Neuron (in vitro differentiated cells): Measurements from ENCODE around the gene ABLIM2.

Source experiments
- H2AFZ ChIP-seq: one replicate; pipeline ENCODE4 v1.6.1; 2013; ENCODE audit warnings: low read depth, mild to moderate bottlenecking, inconsistent platforms, low read length, moderate library complexity
- H3K27me3 ChIP-seq: one replicate; pipeline ENCODE4 v1.6.1; 2013; ENCODE audit warnings: low read length; ENCODE audit not compliant: insufficient read depth
- H3K36me3 ChIP-seq: one replicate; pipeline ENCODE4 v1.6.1; 2013; ENCODE audit warnings: low read length; ENCODE audit not compliant: insufficient read depth
- H3K4me1 ChIP-seq: one replicate; pipeline ENCODE4 v1.6.1; 2013; ENCODE audit warnings: low read length; ENCODE audit not compliant: insufficient read depth
- H3K4me3 ChIP-seq: 2 replicates; pipeline ENCODE4 v1.5.1; 2013; ENCODE audit warnings: mild to moderate bottlenecking, low read length, moderate library complexity
- H3K9me3 ChIP-seq: one replicate; pipeline ENCODE4 v1.6.1; 2013; ENCODE audit warnings: low read length

The ABLIM2 gene

DNA sequence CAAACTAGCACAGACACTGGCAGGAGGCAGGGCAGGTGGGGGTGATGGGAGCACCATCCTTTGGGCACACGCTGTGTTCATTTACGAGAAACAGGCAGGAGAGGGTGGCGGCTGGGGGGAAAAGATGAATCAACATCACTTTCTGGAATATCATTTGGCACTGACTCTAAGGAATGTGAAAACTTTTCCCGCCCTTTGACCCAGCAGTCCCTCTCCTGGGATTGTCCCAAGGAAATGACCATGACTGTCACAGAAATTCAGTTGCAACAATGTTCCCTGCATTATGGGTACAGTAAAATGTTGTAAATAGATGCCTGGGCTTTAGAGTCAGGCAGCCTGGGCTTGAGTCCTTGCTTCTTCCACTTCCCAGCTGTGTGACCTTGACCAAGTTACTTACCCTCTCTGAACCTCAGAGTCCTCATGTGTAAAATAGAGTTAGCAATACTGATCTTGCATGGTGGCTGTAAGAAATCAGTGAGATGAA, 58.6 kb downstream of the ABLIM2 start:
- H3K36me3 ChIP-seq: no peaks in the 10 kb centered on the region
- no peak overlapping the region for H2AFZ ChIP-seq
- no peaks in the 10 kb centered on the region for H3K9me3 ChIP-seq
- H3K4me3 ChIP-seq: no peak overlapping the region
- H3K4me1 ChIP-seq: no peaks in the 10 kb centered on the region
- no peaks in the 10 kb centered on the region for H3K27me3 ChIP-seq

DNA sequence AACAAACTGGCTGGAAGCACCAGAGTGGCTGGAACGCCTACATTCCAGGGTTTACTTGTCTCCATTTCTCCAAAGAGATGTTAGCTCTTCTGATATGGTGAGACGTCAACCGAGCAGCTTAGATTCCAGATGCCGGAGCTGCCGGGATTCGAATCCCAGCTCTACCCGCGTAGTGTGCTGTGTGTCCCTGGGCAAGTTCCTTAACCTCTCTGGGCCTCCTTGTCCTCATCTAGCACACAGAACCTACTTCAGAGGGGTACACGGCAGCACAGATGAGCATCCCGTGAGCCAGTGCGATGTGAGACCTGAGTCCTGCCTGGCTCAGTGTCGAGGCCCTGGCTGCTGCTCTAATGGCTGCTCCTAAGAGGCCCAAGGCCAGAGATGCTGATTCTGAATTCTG, 60.1 kb downstream of the ABLIM2 start:
- Histone ChIP-seq H3K4me3 (no peak overlapping the region), H3K4me1 (no peaks in the 10 kb centered on the region), H2AFZ (no peak overlapping the region), H3K9me3 (no peaks in the 10 kb centered on the region), H3K36me3 (no peaks in the 10 kb centered on the region), H3K27me3 (no peaks in the 10 kb centered on the region)

DNA sequence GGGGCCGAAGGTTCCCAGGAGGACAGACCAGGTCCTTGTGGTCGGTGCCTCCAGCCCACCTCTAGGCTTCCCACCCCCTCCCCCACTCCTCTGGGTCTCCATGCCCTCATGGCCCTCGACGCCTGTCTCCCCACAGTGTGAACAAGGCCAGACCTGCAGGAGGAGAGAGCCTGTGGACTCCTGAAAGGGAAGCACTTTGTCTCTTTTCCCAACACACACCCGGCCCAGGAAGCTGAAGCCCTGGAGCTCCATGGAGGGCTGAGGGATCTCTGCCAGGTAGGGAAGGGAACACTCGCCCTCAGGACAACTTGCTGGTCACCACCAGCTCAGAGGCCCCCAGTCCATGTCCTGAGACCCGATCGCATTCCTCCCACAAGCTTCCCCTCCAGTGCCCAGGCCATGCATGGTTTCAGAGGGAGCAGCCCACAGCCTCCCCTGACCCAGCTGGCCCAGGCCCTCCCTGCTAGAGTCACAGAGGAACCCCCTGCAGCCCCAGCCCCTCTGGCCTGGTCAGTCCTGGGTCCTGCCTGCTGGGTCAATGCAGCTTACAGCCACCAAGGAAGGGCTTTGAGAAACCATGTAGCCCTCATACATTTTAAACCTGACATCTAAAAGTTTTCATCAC, 60.8 kb downstream of the ABLIM2 start:
- Histone ChIP-seq H3K27me3 (no peaks in the 10 kb centered on the region), H2AFZ (no peak overlapping the region), H3K4me3 (no peak overlapping the region), H3K36me3 (no peaks in the 10 kb centered on the region), H3K9me3 (no peaks in the 10 kb centered on the region), H3K4me1 (no peaks in the 10 kb centered on the region)

- Histone ChIP-seq H3K9me3 (no peaks in the 10 kb centered on the region), H3K4me3 (no peak overlapping the region), H2AFZ (no peak overlapping the region), H3K36me3 (no peaks in the 10 kb centered on the region), H3K4me1 (no peaks in the 10 kb centered on the region), H3K27me3 (no peaks in the 10 kb centered on the region)
Observed at GRCh38 chr4:8097141-8097541, 61.5 kb downstream of the ABLIM2 start.

- H3K9me3 ChIP-seq: no peaks in the 10 kb centered on the region
Observed at GRCh38 chr4:8096690-8097061, 61.9 kb downstream of the ABLIM2 start.

DNA sequence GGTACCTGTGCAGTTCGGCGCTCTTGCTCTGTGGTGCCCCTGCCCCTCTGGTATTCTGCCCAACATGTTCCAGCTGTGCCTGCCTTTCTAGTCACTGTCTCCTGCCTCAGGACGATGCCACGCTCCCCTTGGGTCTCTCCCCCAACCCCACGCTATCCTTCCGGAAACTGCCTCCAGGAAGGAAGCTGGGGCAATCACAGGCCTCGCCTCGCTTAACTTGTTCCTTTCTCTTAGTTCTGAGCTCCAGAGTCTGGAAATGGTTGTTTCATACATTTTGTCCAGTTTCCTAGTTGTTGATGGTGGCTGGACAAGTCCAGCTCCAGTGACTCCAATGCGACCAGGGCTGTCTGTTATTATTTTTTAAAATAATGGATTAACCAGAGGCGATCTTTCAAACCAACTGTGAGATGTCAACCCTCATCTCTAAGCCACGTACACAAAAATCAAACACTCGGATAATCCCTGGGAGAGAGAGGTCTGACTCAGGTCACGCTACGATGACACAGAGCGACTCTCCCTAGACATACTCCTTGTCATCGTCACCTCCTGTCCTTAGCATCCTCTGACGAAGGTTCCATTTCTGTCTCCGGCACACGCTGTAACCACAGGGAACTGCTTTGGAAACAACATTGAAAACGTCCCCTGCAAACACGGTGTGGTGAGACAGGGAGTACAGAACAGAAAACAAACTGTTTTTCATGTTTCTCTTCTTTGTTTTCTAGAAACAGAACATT, 62.5 kb downstream of the ABLIM2 start:
- Histone ChIP-seq H3K4me1 (no peaks in the 10 kb centered on the region), H3K4me3 (no peak overlapping the region), H3K36me3 (no peaks in the 10 kb centered on the region), H2AFZ (no peak overlapping the region), H3K9me3 (no peaks in the 10 kb centered on the region), H3K27me3 (no peaks in the 10 kb centered on the region)

More at GRCh38 chr4:8096690-8097061, 61.9 kb downstream of the ABLIM2 start:
- no peaks in the 10 kb centered on the region for H3K4me1 ChIP-seq
- no peak overlapping the region for H2AFZ ChIP-seq
- no peak overlapping the region for H3K4me3 ChIP-seq
- H3K27me3 ChIP-seq: no peaks in the 10 kb centered on the region
- H3K36me3 ChIP-seq: no peaks in the 10 kb centered on the region

DNA sequence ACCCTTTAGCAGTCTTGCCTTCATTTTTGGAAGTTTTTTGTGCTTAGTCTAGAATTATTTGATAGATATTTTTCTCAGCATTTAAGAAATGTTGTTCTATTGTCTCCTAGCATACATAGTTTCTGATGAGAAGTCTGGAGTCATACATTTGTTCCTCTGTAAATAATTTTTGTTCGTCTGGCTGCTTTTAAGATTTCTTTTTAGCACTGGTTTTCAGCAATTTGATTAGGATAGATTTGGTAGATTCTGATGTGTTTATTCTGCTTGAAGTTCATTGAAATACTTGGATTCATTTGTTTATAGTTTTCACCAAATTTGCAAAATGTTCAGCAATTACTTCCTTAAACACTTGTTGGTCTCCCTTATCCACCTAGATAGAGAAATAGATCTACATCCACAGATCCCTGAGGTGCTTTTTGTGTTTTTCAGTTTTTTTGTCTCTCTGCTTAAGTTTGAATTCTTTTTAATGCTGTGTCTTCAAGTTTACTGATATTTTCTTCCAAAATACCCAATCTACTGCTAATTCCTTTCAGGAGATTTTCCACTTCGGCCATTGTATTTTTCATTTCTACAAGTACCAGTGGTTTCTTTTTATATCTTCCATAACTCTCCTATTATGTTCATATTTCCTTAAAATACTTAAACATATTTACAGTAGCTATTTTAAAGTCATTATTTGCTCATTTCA, 64.9 kb downstream of the ABLIM2 start:
- Histone ChIP-seq H2AFZ (no peak overlapping the region), H3K4me1 (no peaks in the 10 kb centered on the region), H3K27me3 (no peaks in the 10 kb centered on the region), H3K36me3 (no peaks in the 10 kb centered on the region), H3K4me3 (no peak overlapping the region), H3K9me3 (no peaks in the 10 kb centered on the region)

DNA sequence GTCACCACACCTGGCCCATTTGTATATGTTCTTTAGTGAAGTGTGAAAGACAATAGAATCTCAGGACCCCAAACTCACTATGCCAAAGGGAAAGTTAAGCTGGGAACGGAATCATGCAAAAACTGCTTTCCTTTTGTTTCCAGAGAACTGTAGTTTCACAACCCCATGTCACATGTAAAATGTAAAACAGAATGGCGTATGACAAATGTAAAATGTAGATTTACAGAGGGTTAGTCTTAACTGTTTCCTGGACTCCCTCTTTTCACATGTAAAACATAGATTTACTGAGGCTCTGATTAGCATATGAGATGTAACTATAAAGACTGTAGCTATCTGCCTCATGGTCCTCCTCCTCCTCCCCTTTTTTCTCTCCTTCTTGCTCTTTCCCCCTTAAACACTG, 66.3 kb downstream of the ABLIM2 start:
- Histone ChIP-seq H3K36me3 (no peaks in the 10 kb centered on the region), H3K27me3 (peaks cover 9% of the 10 kb centered on the region), H2AFZ (no peak overlapping the region), H3K4me1 (no peaks in the 10 kb centered on the region), H3K4me3 (no peak overlapping the region), H3K9me3 (no peaks in the 10 kb centered on the region)

DNA sequence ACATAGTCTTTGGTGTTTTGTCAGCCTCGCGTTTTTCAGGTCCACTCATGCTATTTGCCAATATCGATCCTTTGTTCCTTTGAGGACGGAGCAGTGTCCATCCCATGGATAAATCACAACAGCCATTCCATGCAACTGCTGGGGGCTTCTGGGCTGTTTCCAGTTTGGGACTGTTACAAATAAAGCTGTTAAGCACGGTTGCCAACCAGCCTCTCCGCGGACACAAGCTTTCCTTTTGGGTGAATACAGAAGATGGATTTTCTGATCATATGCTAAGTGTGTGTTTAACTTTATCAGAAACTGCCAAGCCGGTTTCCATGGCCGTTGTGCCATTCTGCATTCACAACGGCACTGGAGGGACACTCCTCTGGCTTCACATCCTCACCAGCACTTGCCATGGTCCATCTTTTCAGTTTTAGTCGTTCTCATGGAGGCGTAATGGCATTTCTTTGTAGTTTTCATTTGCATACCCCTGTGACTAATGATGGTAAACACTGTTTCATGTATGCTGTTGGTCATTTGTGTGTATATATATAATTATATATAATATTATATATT, 67.8 kb downstream of the ABLIM2 start:
- no peaks in the 10 kb centered on the region for H3K36me3 ChIP-seq
- H3K9me3 ChIP-seq: no peaks in the 10 kb centered on the region
- no peak overlapping the region for H3K4me3 ChIP-seq
- H3K27me3 ChIP-seq: peaks cover 12% of the 10 kb centered on the region
- no peaks in the 10 kb centered on the region for H3K4me1 ChIP-seq
- no peak overlapping the region for H2AFZ ChIP-seq

GRCh38 chr4:8090312-8090711, 68.3 kb downstream of the ABLIM2 start:
- Histone ChIP-seq H2AFZ (no peak overlapping the region), H3K27me3 (peaks cover 12% of the 10 kb centered on the region), H3K4me3 (no peak overlapping the region), H3K36me3 (no peaks in the 10 kb centered on the region), H3K9me3 (no peaks in the 10 kb centered on the region), H3K4me1 (no peaks in the 10 kb centered on the region)

- no peak overlapping the region for H2AFZ ChIP-seq
- H3K36me3 ChIP-seq: no peaks in the 10 kb centered on the region
- no peaks in the 10 kb centered on the region for H3K9me3 ChIP-seq
- no peak overlapping the region for H3K4me3 ChIP-seq
- peaks cover 12% of the 10 kb centered on the region for H3K27me3 ChIP-seq
- H3K4me1 ChIP-seq: no peaks in the 10 kb centered on the region
Observed at GRCh38 chr4:8089862-8090261, 68.8 kb downstream of the ABLIM2 start.

GRCh38 chr4:8088966-8089491, 69.6 kb downstream of the ABLIM2 start:
- Histone ChIP-seq H3K4me3 (no peak overlapping the region), H3K36me3 (no peaks in the 10 kb centered on the region), H2AFZ (no peak overlapping the region), H3K27me3 (peaks cover 12% of the 10 kb centered on the region), H3K4me1 (no peaks in the 10 kb centered on the region), H3K9me3 (no peaks in the 10 kb centered on the region)

GRCh38 chr4:8087921-8088495, 70.6 kb downstream of the ABLIM2 start:
- H2AFZ ChIP-seq: no peak overlapping the region
- no peaks in the 10 kb centered on the region for H3K4me1 ChIP-seq

More at GRCh38 chr4:8087921-8088495, 70.6 kb downstream of the ABLIM2 start:
- Histone ChIP-seq H3K27me3 (peaks cover 19% of the 10 kb centered on the region), H3K4me3 (no peak overlapping the region), H3K36me3 (no peaks in the 10 kb centered on the region), H3K9me3 (no peaks in the 10 kb centered on the region)
